GM12872 (cell line): Measurements from ENCODE around the gene KRT1.

Experiments
- TF ChIP-seq, protein P1 (sequence below): IDR thresholded peaks from 3 replicates; pipeline ENCODE4 v1.5.1; 2011; ENCODE audit warnings: low read depth, mild to moderate bottlenecking, low read length, moderate library complexity; ENCODE audit not compliant: insufficient read depth

The KRT1 gene

GRCh38 chr12:52720365-52720886 is 40.2 kb upstream of the KRT1 start:
- TF ChIP-seq, protein P1, sequence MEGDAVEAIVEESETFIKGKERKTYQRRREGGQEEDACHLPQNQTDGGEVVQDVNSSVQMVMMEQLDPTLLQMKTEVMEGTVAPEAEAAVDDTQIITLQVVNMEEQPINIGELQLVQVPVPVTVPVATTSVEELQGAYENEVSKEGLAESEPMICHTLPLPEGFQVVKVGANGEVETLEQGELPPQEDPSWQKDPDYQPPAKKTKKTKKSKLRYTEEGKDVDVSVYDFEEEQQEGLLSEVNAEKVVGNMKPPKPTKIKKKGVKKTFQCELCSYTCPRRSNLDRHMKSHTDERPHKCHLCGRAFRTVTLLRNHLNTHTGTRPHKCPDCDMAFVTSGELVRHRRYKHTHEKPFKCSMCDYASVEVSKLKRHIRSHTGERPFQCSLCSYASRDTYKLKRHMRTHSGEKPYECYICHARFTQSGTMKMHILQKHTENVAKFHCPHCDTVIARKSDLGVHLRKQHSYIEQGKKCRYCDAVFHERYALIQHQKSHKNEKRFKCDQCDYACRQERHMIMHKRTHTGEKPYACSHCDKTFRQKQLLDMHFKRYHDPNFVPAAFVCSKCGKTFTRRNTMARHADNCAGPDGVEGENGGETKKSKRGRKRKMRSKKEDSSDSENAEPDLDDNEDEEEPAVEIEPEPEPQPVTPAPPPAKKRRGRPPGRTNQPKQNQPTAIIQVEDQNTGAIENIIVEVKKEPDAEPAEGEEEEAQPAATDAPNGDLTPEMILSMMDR = no peak

GRCh38 chr12:52716061-52716460 is 35.9 kb upstream of the KRT1 start:
- TF ChIP-seq, protein P1 = no peak

DNA sequence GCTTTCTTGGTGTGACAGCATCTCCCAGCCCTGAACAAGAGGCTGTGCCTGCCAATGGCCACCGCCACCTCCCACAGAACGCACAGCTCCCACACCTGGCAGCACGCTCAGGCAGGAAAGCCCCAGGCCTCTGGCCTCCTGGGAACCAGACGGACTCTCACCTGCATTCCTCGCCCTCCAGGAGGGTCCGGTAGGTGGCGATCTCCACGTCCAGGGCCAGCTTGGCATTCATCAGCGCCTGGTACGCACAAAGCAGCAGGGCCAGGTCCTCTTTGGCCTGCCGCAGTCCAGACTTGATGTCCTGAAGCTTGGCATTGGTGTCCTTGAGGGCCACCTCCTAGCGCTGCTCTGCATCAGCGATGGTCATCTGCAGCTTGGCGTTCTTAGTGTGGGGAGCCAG is 35.2 kb upstream of the KRT1 start:
- TF ChIP-seq, protein P1 = peak; percentile 26; the same call in 1 of the 3 replicates

GRCh38 chr12:52714887-52715281 is 34.7 kb upstream of the KRT1 start:
- TF ChIP-seq, protein P1 = no peak

- TF ChIP-seq, protein P1 = no peak
These were observed 34.0 kb upstream of the KRT1 start for GRCh38 chr12:52713960-52714886.

DNA sequence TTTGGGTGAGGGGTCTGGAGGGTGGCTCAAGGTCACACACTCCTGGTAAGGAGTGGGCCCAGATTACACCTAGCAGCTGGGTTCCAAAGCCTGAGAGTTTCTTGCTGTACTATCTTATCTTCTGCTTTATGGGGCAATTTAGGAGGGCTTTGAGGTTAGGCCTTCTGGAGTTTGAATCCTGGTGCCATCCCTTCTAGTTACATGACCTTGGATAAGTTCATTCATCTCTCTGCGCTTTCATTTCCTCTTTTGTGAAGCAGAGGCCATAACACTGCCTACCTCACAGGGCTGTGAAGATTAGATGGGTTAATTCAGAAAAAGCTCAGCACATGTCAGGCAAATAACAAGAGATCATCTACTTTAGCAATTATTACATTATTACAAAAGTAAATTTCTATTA is 30.5 kb upstream of the KRT1 start:
- TF ChIP-seq, protein P1 = no peak

DNA sequence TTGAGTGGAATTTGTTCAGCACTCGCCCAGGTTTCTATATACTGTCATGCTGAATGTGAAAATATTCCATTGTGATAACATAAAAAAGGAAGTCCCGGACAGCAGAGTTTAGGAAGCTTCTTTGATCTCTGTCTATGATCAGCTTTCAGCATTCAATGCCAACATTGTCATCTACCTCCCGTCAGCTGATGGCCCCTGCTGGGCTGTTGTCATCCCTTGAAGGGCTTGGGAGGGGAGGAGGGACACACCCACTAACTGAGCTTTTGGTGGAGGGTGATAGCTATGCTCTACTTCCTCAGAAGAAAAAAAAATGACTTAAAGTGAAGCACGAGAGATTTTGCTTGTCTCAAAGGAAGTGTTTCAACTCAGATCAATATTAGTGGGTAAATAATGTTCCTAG is 27.8 kb upstream of the KRT1 start:
- TF ChIP-seq, protein P1 = no peak
